Germinal center (tissue), 1 donor: ENCODE measurements around the gene DPYSL5.
A peak's percentile ranks its signal among the peaks of the same experiment; 100 is the strongest.
"Not testable (repeated sequence)": the region's sequence is repeated elsewhere in the genome, so short reads cannot be mapped to it uniquely, and the experiment has no call there.

ENCODE experiments used
- DNase-seq: peaks from one replicate; pipeline ENCODE4 v3.0.0; 2012; ENCODE audit warnings: mixed read lengths, low spot score

Gene DPYSL5

GRCh38 chr2:26901326-26902183 is 53.6 kb downstream of the DPYSL5 start:
- DNase-seq, result no peak

- no peak for DNase-seq
These were observed 55.7 kb downstream of the DPYSL5 start for GRCh38 chr2:26903676-26904075.

GRCh38 chr2:26904839-26905238 is 56.9 kb downstream of the DPYSL5 start:
- DNase-seq, result no peak

- DNase-seq, result no peak
These were observed 57.6 kb downstream of the DPYSL5 start for GRCh38 chr2:26905341-26906198.

- no peak for DNase-seq
These were observed 59.5 kb downstream of the DPYSL5 start for GRCh38 chr2:26907416-26907815.

GRCh38 chr2:26910176-26910575 is 62.2 kb downstream of the DPYSL5 start:
- DNase-seq, result no peak

GRCh38 chr2:26911911-26912861 is 64.3 kb downstream of the DPYSL5 start:
- DNase-seq, result no peak

- DNase-seq, result no peak
These were observed 65.7 kb downstream of the DPYSL5 start for GRCh38 chr2:26913606-26913998.

- no peak for DNase-seq
These were observed 66.2 kb downstream of the DPYSL5 start for GRCh38 chr2:26913999-26914658.

GRCh38 chr2:26914659-26915310 is 66.9 kb downstream of the DPYSL5 start:
- no peak for DNase-seq

- no peak for DNase-seq
These were observed 67.4 kb downstream of the DPYSL5 start for GRCh38 chr2:26915316-26915715.

GRCh38 chr2:26916128-26916692 is 68.3 kb downstream of the DPYSL5 start:
- no peak for DNase-seq

- no peak for DNase-seq
These were observed 69.4 kb downstream of the DPYSL5 start for GRCh38 chr2:26917135-26917836.

GRCh38 chr2:26921323-26921722 is 73.4 kb downstream of the DPYSL5 start:
- no peak for DNase-seq

GRCh38 chr2:26922405-26923188 is 74.7 kb downstream of the DPYSL5 start:
- peak; percentile 68 for DNase-seq

- DNase-seq, result not testable (repeated sequence)
These were observed 75.2 kb downstream of the DPYSL5 start for GRCh38 chr2:26923189-26923466.

GRCh38 chr2:26924731-26925099 is 76.8 kb downstream of the DPYSL5 start:
- no peak for DNase-seq

- no peak for DNase-seq
These were observed 77.3 kb downstream of the DPYSL5 start for GRCh38 chr2:26925100-26925791.

- no peak for DNase-seq
These were observed 79.3 kb downstream of the DPYSL5 start for GRCh38 chr2:26927221-26927620.
